Activated CD4-positive, alpha-beta T cell treated with anti-CD3 and anti-CD28 coated beads, Interleukin-2, amount 50 U/mL, for 16 hours (primary cell): ENCODE results near the gene C8B.

ENCODE experiments used
- DNase-seq: peaks from one replicate; pipeline ENCODE4 v3.0.0-alpha.2; 2020

C8B gene

DNA sequence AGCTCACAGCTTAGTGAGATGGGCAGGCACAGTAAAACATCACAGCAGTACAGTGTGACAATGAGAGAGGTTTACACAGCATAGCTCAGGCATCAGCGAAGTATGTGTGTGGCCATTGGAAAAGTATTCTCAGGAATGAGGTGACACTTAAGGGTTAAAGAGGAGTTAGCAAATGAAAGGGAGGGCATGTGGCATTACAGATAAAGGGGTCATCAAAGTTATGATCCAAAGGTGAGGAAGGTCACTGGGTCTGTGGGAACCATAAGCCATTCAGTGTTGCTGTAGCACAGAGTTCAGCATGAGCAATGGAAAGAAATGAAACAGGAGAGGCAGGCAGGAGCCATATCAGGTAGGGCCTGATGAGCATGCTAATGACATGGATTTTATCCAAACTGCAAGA, 4.5 kb upstream of the C8B start:
- DNase-seq: no peak

DNA sequence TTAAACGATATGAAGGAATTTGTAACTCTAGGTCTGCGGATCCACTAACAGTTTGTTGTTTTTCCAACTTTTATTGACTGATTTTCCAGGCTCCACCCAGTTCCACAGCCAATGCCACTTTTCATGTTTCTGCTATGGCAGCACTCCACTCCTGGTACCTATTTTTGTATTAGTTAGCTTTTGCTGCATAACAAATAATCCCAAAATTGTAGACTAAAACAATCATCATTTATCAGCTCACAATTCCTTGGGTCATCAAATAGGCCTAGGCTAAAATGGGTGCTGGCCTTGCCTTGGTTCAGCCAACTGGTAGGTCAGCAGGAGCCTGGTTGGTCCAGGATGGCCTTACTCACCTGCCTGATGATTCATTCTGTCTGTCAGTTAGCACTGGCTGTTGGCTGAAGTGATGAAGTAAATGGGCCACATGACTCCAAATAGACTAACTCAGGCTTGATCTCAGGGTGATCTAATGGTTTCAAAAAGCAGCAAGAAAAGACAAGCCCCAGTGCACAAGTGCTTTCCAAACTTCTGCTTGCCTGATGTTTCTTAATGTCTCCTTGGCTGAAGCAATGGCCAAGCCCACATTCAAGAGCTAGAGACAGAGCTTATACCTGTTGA, 3.2 kb upstream of the C8B start:
- DNase-seq: no peak

DNA sequence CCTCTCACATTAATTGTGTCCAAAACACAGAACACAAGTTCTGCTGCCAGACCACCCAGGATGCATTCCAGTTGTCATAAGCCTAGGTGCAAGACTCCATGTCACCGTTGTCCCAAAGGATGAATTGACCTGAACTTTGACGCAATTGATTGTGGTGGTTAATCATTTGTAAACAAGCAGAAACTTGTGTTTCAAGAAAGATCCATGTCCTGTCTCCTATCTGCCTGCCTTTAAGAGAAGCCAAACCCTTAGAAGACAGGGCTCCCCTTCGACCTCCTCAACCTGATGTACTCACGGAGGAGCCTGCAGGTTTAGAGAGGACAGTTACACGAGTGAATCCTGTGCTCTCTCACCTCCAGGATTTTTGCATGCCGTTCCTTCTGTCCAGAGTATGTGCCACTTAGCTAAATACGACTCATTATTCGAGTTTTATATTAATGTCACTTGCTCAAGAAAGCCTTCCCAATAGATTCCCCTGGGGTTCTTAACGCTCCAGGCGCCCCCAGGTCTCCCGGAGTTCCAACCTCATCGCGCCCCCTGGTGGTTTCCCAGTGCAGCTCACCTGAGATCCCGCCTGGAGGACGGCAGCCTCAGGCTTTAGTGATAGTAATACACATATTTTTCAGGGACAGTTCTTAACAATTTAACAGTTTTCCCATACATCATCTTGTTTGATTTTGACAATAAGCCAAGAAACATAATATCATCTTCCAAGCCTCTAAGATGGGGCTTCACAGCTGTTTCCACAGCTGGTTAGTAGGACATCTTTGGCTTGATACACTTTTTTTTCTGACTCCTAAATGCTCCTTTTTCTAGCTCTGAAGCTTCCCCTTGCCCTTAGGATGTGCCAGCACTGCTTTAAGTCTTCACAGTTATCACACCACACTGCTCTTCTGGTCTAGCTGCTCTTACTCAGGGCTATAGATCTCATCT, 2.4 kb upstream of the C8B start:
- DNase-seq: no peak

DNA sequence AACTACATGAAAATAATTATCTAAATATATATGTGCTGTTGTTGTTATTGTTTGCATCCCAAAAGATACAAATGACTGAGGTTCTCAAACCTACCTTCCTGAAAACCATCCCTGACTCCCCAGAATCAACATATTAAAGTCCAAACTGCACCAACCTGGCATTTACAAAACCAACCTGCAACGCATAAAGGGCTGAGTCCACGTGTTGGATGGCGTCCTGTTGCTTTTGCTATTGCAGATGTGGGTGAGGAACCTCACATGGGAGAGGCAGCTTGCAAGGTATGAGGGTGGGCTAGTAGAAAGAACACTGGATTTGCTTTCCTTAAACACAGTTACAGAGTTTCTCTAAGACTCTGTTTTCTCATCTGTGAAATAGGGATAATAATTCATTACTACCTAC, 1.5 kb upstream of the C8B start:
- no peak for DNase-seq

DNA sequence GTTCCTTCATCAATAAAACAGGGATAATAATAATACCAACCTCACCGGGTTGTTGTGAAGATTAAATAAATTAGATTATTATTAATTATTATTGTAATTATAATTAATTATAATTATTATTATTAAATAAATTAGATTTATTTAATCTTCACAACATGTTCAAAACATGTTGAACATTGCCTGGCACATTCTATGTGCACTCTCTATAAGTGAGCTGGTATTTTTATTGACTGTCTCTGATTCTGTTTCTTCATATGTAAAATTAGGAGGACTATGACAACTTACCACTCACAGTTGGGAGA, 834 bp upstream of the C8B start:
- no peak for DNase-seq

- no peak for DNase-seq
Observed at GRCh38 chr1:56965191-56965590, 624 bp downstream of the C8B start.

- DNase-seq: no peak
Observed at GRCh38 chr1:56964349-56965017, 1.3 kb downstream of the C8B start.

GRCh38 chr1:56963667-56964066, 2.1 kb downstream of the C8B start:
- DNase-seq: no peak

DNA sequence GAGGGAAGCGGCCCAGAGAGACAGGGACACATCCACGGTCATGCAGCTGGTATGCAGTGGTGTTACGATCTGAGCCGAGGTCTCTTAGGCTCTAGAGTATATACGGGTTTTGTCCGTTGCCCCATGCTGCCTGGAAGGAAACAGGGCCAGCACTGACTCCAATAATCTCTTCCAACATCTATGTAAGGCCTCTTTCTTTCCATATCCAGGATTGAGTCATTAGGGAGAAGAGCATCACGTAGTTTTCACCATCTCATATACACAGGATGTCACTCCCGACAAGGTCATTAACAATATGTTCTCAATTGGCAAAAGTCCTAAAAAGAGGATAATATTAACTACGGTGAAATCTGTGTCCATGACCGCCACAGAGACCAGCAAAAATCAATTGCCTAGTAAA, 4.4 kb downstream of the C8B start:
- no peak for DNase-seq

GRCh38 chr1:56958526-56958925, 7.3 kb downstream of the C8B start:
- no peak for DNase-seq

DNA sequence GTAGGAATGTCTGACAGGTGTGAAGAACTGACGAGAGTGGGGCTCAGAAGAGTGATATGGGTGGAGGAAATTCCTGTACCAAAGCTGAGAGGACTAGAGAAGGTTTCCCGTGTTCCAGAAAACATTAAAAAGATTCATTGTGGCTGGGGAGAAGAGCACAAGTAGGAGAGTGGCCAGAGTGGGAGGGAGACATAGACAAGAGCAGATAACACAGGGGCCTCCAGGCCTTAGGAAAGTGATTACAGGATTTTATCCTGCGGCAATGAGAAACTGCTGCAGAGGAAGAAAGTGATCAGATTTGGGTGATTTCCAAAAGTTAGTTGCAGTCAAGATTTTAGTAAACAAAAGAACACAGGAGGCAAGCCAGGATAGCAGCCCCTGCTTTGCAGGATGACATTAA, 7.9 kb downstream of the C8B start:
- no peak for DNase-seq

- DNase-seq: no peak
Observed at GRCh38 chr1:56954664-56955063, 11.2 kb downstream of the C8B start.

DNA sequence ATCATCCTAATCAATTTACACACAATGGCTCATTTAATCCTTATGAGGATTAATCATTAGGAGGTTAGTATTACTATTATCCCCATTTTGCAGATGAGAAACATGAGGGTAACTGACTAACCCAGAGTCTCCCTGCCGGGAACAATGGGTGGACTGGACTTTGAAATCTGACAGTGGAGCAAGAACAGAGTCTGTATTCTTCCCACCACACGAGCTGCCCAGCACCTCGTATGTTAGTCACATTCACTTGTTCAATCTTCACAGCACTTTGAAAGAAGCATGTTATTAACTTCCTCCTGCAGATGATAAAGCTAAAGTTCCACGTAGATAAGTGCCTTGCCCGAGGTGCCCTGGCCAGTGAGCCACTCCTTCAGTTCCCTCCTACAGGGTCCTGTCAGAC, 12.4 kb downstream of the C8B start:
- DNase-seq: no peak

DNA sequence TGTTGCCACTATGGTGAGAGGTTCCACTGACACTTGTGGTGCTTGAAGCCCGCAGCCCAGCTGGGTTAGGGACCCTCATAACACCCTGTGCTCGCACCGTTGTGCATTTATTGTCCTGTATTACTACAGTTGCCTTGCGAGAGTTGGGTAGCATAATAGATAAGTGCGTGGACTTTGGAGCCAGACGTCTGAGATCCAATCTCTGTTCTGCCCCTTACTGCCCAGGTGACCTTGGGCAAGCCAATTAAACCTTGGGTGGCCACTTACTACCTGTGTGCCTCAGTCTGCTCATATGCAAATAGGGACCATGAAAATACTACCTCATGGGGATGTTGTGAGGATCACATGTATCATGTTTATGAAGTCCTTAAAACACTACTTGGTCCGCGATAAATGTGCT, 13.3 kb downstream of the C8B start:
- DNase-seq: no peak

DNA sequence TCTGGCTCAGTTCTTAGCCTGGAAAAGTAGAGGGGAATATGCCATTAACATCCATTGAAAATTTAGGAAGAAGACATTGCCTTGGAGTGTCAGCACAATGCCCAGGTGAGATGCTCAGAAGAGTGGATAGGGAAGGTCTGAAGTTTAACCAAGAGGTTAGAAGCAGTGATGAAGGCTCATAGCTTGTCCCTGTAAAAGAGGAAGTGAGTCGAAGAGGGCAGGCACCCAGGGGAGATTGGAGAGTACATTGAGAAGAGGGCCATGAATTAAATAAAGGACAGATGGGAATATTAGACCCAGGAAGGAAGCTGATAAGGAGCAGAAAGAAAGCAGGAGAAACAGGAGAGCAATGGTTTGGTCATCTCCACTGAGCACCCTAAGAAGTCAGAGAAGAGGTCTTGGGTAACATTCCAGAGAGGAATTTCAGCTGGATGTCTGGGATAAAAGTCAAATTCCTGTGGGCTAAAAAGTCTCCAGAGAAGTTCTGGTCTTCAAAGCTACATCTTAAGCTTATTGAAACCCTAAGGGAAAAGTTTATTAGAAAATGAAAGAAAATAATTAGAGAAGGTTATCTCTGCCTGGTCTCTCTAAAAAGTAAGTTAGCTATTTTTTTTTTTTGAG, 17.3 kb downstream of the C8B start:
- DNase-seq: no peak

DNA sequence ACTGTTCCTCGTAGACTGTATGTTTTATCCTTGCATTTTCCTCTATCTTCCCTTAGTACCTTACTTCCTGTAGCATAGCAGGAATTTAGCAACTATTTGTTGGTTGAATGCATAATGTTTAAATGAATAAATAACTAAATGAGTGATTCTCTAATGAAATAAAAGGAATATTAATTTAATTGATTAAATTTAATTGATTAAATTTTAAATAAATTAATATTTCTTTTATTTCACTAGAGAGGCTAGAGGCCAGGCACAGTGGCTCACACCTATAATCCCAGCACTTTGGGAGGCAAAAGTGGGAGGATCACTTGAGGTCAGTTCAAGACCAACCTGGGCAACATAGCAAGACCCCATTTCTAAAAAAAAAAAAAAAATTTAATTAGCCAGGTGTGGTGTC, 25.8 kb downstream of the C8B start:
- DNase-seq: no peak

- DNase-seq: no peak
Observed at GRCh38 chr1:56939209-56939608, 26.6 kb downstream of the C8B start.

DNA sequence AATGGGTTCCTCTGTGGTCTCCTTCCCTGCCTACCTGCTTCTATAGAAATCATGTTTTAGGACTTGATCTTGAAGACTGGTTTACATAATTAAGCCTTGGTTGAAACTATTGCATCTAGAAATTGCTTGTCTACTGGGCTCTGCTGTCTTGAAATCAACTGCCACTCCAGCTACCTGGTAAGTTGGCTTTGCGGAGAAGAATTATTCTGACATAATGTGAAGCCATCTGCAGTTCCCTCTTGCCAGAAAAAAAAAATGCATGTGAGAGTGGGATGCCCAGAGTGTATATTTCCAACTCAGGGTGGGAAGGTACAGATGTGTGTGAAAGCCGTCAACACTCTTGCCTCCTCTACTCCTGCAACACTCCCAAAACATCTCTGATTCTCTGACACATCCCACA, 27.2 kb downstream of the C8B start:
- DNase-seq: no peak

DNA sequence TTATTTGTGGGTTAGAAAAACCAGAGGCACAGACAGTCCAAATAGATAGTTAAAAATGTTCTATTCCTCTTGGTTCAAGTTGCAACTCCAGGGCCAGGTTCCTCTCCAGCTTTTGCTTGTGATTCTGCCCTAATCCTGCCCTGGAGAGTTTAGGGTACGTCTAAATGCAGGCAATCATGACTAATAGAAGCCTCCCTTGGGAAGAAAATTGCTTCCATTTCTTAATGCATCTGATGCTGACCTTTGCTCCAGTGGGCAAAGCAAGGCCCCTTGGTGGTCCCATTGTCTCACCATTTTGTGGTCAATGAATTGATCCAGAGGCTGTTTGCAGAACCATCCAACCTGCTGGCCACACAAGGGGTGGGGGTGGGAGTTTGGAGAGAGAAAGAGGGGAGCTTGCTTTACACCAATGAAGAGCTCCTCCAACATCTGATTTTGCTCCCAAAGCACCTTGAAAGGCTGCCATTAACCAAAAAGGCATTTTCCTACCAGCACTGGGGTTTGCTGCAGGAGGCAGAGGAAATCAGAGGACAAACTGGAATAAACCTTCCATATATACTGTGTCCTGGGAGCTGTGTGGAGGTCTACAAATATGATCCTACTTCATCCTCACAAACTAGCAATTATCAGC, 31.3 kb downstream of the C8B start:
- no peak for DNase-seq

GRCh38 chr1:56933606-56934005, 32.2 kb downstream of the C8B start:
- no peak for DNase-seq

DNA sequence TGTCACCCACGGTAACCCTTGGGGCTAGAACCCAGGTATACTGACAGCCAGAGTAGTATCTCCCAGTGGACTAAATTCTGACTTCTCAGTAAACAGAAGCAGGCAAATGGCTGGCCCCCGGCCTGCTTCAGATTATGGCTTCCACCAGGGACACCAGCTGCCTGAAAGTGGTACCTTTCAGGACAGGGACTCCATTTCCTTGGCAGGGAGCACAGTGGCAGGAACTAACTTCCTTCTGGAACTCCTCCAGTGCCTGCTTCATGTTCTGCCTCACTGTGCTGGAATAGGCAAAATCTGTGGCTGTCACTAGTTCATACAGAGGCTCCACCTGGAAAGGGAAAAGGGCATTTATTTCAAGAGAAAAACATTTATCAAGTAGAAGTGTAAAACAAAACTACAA, 32.7 kb downstream of the C8B start:
- no peak for DNase-seq

- no peak for DNase-seq
Observed at GRCh38 chr1:56931686-56932085, 34.1 kb downstream of the C8B start.

GRCh38 chr1:56931211-56931610, 34.6 kb downstream of the C8B start:
- no peak for DNase-seq
